Measurements from ENCODE around the gene MSL2.
"Not testable (repeated sequence)": the region's sequence is repeated elsewhere in the genome, so short reads cannot be mapped to it uniquely, and the experiment has no call there.

Gene MSL2, protein sequence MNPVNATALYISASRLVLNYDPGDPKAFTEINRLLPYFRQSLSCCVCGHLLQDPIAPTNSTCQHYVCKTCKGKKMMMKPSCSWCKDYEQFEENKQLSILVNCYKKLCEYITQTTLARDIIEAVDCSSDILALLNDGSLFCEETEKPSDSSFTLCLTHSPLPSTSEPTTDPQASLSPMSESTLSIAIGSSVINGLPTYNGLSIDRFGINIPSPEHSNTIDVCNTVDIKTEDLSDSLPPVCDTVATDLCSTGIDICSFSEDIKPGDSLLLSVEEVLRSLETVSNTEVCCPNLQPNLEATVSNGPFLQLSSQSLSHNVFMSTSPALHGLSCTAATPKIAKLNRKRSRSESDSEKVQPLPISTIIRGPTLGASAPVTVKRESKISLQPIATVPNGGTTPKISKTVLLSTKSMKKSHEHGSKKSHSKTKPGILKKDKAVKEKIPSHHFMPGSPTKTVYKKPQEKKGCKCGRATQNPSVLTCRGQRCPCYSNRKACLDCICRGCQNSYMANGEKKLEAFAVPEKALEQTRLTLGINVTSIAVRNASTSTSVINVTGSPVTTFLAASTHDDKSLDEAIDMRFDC

GRCh38 chr3:136196064-136196400 lies at the start of gene MSL2:
TSS of gene MSL2 (minus strand) at chr3:136196335. CDS start at chr3:136195113, 1,222 bp downstream.
- DNase-seq (ENCODE audit: low read depth in 2 of 2) = no peak

DNA sequence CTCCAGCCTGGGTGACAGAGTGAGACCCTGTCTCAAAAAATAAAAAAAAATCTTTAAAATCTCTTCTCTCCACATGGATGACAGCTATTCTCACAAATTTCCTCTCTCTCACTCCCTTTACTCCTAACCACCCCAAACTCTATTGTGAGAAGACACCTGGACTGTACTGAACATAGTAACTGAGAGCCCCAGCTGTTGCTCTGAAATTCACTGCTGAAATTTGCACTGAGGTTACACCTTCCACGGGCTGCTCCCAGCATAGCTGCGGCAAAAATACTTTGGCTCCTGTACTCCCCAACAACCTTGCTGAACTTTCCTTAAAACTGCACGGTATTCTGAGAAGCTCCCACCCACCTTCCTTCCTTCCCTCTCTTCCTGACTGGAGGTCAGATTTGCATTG lies 49.6 kb upstream of the MSL2 start:
- DNase-seq (ENCODE audit: low read depth in 2 of 2) = no peak

DNA sequence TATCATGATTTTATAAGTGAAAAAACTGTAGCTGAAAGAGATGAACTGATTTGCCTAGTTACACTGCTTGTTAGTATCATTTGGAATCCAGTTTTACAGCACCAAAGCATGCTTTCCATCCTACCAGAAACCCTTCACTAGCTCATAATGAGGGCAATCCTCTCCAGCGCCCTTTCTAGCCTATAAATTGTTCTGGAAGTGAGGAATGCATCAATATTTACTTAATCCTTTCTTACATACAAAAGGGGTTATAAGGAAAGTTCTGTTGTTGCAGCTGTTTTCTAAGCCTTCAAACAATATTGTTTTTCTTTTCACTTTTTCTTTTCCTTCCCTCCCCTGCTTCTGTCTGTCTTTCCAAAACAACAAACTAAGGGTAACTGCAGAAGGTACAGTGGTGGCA lies 43.0 kb upstream of the MSL2 start:
- DNase-seq (ENCODE audit: low read depth in 2 of 2) = no peak

- DNase-seq (ENCODE audit: low read depth in 2 of 2) = no peak
These were observed 42.0 kb upstream of the MSL2 start for GRCh38 chr3:136237961-136238649.

DNA sequence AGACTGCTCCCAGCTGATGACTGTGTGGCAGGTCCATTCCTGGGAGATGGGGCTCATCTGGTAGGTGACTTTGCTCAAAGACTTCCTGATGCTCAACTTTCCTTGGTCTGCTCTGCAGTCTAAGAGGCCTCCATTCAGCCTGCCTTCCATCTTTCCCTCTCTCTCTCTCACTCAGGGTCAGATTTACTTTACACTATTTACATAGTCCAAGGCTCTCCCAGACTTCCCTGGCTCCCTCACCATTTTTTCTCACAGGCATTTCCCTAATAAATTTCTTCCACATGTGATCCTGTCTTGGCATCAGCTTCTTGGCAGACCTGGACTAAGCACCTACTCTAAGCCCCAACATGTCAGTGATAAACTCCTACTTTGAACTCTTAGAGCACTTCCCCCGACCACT lies 41.0 kb upstream of the MSL2 start:
- DNase-seq (ENCODE audit: low read depth in 2 of 2) = no peak

GRCh38 chr3:136236109-136236508 lies 40.0 kb upstream of the MSL2 start:
- DNase-seq (ENCODE audit: low read depth in 2 of 2) = no peak

- DNase-seq (ENCODE audit: low read depth in 2 of 2) = no peak
These were observed 39.4 kb upstream of the MSL2 start for GRCh38 chr3:136235545-136235944.

DNA sequence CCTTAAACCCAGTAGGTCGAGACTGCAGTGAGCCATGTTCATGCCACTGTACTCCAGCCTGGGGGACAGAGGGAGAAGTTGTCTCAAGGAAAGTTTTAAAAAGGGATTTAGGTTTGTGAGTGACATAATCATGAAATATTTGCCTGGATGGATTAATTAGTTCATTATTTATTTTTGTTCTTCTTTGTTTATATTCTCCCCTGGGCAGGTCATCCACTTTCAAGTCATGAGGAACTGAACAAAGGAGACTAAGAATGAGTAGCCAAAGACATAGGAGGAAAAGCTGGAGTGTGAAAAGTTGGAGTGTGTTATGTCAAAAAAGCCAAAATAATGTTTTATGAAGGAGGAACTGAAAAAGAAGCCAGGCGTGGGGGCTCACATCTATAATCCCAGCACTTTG lies 36.3 kb upstream of the MSL2 start:
- no peak for DNase-seq (ENCODE audit: low read depth in 2 of 2)

DNA sequence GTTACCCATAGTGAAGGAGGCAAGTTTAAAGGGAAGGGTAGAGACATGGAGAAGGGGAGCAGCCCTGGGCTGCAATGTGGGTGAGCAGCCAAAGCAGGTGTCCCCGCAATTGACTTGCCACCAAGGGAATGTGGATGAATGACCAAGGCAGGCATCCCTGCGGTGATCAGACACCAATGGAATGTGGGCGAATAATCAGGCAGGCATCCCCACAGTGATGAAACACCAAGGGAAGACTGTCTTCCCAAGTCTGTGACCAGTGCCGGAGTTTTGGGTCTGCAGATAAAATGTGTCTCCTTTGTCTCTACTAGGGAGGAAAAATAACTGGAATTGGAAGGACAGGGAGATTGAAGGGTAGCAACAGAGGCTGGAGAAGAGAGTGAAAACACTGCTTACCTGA lies 26.6 kb upstream of the MSL2 start:
- DNase-seq (ENCODE audit: low read depth in 2 of 2) = not testable (repeated sequence)

GRCh38 chr3:136211547-136211946 lies 15.4 kb upstream of the MSL2 start:
- no peak for DNase-seq (ENCODE audit: low read depth in 2 of 2)

- no peak for DNase-seq (ENCODE audit: low read depth in 2 of 2)
These were observed 13.8 kb upstream of the MSL2 start for GRCh38 chr3:136209921-136210320.

DNA sequence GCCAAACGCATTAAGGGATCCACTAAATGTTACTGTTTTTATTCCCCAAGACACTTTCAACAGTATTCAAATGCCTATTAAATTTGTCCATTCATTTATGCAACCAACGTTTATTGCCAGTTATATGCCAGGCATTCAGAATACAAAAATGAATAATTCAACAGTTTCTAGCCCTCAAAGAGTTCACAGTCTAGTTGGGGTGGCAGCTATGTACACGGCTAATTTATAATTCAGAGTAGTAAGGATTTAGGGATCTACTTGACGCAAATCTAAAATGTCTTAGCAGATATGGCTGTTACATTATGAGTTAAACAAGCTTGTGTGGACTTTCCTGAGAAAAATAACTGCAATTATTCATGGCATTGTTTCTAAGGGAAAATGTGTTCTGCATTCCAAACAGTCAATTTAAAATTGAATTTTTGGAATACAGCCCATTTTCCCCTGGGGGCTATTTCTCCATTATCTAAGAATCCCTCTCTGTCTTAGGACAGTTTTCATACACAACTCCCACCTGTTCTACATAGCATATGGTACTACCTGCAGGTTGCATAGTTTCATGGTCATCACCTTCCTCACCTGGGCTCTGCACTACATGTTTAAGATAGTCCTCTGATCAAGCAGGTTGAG lies 11.5 kb upstream of the MSL2 start:
- DNase-seq (ENCODE audit: low read depth in 2 of 2) = no peak

GRCh38 chr3:136199219-136199618 lies 3.1 kb upstream of the MSL2 start:
- DNase-seq (ENCODE audit: low read depth in 2 of 2) = not testable (repeated sequence)

GRCh38 chr3:136198462-136199078 lies 2.4 kb upstream of the MSL2 start:
- not testable (repeated sequence) for DNase-seq (ENCODE audit: low read depth in 2 of 2)

GRCh38 chr3:136197159-136197793 lies 1.1 kb upstream of the MSL2 start:
- DNase-seq (ENCODE audit: low read depth in 2 of 2) = no peak

DNA sequence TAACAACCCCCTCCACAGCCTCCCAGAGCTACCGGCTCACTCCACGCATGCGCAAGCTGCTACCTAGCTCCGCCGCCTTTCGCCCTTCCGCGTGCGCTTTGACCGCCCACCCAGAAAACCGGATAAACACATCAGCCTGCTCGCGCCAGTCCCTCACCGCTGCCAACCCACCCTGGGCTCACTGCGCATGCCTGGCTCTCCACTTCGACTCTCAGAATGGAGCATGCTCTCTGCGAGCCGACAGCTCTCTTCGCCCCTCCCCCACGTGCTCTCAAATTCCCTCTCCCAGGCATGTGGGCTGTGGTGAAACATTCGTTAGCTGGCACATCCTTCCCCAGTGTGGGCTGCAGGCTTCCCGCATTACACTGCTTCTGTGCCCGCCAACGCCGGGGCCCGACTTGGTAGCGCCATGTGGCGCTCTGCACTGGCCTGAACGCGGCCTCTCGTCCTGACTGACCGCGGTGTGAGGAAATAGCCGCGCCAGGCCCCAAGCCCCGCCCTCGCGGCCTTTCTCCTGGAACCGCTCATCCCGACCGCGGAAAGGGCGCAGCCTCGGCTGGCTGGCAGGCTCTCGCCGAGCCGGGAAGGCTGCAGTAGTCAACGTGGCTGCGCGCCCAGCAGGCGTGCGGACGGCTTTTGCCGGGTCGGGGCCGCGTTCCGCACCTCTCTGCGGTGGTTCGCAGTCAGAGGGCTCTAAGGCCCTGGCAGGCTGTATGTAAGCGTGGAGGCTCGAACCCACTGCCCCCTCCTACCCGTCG lies 445 bp upstream of the MSL2 start:
- DNase-seq (ENCODE audit: low read depth in 2 of 2) = peak; percentile 99

DNA sequence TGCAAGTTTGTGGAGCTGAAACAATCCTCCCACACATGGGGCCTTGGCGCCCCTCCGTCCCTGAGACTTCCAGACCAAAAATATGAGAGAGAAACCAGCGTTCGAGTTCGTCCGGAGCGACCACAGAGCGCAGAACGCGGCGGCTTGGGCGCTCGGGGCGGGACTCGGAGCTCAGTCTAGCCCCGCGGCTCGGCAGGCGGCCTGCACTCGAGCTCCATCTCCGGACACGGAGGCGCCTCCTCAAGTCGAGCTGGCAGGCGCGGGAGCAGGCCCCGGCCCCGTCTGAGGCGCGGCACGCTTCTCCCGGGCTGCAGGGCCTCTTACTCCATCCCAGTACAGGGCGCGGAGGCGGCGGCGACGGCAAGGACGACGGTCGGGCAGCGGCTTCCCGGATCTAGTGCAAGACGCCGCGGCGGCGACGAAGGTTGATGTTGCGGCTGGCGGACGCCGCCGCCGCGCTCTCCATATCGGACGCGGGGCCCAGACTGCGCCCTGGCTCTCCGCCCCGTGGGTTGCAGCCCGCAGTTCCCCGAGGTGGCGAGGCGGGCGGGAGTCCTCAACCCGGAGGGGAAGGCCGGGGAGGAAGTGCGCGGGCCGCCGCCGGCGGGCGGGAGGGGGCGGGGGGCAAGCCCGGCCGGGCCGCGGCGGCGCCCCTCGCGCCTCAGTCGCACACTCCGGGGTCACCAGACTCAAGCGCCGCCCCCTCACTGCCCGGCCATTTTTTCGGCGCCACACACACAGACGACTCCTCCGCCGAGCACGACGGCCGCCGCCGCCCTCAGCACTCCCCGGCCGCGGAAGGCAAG lies 674 bp downstream of the MSL2 start:
- peak; percentile 67 to 70 for DNase-seq (ENCODE audit: low read depth in 2 of 2)

GRCh38 chr3:136194409-136195257 lies 1.5 kb downstream of the MSL2 start:
- peak; percentile 72 to 74 for DNase-seq (ENCODE audit: low read depth in 2 of 2)
